HCT116 (cell line): ENCODE results near the gene SH3RF2. TPM values are rescaled to one million over a fixed set of nuclear protein-coding genes. Genes with fewer than 3 reads are reported as not detected.

Experiments used
- ATAC-seq: fragments of 200-7000 bp; cut with Tn5 transposase; 2 replicates; pipeline ENCODE4 v1.9.1; 2020; ENCODE audit warnings: mild to moderate bottlenecking, moderate library complexity
- BruUV-seq: library from RNA; stranded (reverse); fragments of 400-500 nt; replicated peaks from 2 replicates; lab custom pipeline; 2021; lab: Mats Ljungman, UMichigan
- CTCF ChIA-PET: fragments of 300-600 bp; sonication (Branson Sonifier 250); formaldehyde crosslinking; loops from one replicate; lab custom pipeline; 2021; ENCODE audit warnings: antibody characterized with exemption; lab: Charles Lee
- POLR2A ChIA-PET: fragments of 300-600, 350-600 bp; sonication (Branson Sonifier 250); formaldehyde crosslinking; loops from one replicate; lab custom pipeline; 2021; ENCODE audit warnings: antibody characterized with exemption; lab: Charles Lee
- RAD21 ChIA-PET, 2 experiments: fragments of 300-600 bp; sonication (Branson Sonifier 250); formaldehyde crosslinking; loops; one replicate each; lab custom pipeline; 2023; ENCODE audit warnings: low total read pairs in 2 of 2; ENCODE audit not compliant: uncharacterized antibody in 2 of 2, unreplicated experiment in 2 of 2, low non-redundant PET in 1 of 2; lab: Charles Lee
- DNase-seq: peaks from one replicate; pipeline ENCODE4 v3.0.0-alpha.2; 2010; ENCODE audit warnings: low read depth, low spot score
- H2AFZ ChIP-seq: fragments of 200-600 bp; shearing (Covaris generic), sonication (generic); 2 replicates; pipeline ENCODE4 v1.6.1; 2017; ENCODE audit warnings: low read depth, mixed run types, mixed read lengths, antibody characterized with exemption, low read length; ENCODE audit not compliant: poor library complexity, severe bottlenecking
- H3K27ac ChIP-seq: 2 replicates; pipeline ENCODE4 v1.5.1; 2012; ENCODE audit warnings: low read depth, low read length
- H3K27me3 ChIP-seq: fragments of 200-600 bp; sonication (generic); 2 replicates; pipeline ENCODE4 v1.6.1; 2016; ENCODE audit warnings: mixed run types, low read length, mixed read lengths; ENCODE audit not compliant: insufficient read depth
- H3K36me3 ChIP-seq, 2 experiments: fragments of 200-500 bp in 1 of 2; fragments of 200-600 bp in 1 of 2; sonication (Bioruptor generic) in 1 of 2; sonication (generic) in 1 of 2; 2 replicates each; pipeline versions ENCODE4 v1.5.1 to v1.6.1; 2014 to 2016; ENCODE audit warnings: low read length in 2 of 2, inconsistent platforms in 1 of 2, mixed read lengths in 1 of 2, mixed run types in 1 of 2; ENCODE audit not compliant: insufficient read depth in 2 of 2, control insufficient read depth in 1 of 2
- H3K4me1 ChIP-seq, 2 experiments: fragments of 200-600 bp in 1 of 2; sonication (generic) in 1 of 2; 2 replicates each; pipeline versions ENCODE4 v1.5.1 to v1.6.1; 2012 to 2017; ENCODE audit warnings: low read length in 2 of 2, inconsistent platforms in 1 of 2, mild to moderate bottlenecking in 1 of 2, mixed read lengths in 1 of 2, mixed run types in 1 of 2, moderate library complexity in 1 of 2; ENCODE audit not compliant: insufficient read depth in 2 of 2, control insufficient read depth in 1 of 2
- H3K4me2 ChIP-seq: fragments of 200-600 bp; sonication (generic); 2 replicates; pipeline ENCODE4 v1.6.1; 2017; ENCODE audit warnings: mixed run types, low read length, mixed read lengths
- H3K4me3 ChIP-seq, 2 experiments: fragments of 200-600 bp in 1 of 2; sonication (generic) in 1 of 2; replicated peaks in 1 of 2; 2 replicates each; pipeline ENCODE4 v1.5.1; 2011 to 2016; ENCODE audit warnings: low read length in 2 of 2, control low read depth in 1 of 2, low read depth in 1 of 2, mild to moderate bottlenecking in 1 of 2, mixed read lengths in 1 of 2, mixed run types in 1 of 2
- H3K79me2 ChIP-seq: fragments of 200-600 bp; sonication (generic); 2 replicates; pipeline ENCODE4 v1.6.1; 2017; ENCODE audit warnings: mild to moderate bottlenecking, mixed run types, low read length, moderate library complexity, mixed read lengths; ENCODE audit not compliant: insufficient read depth
- H3K9ac ChIP-seq: fragments of 200-600 bp; sonication (generic); 2 replicates; pipeline ENCODE4 v1.6.1; 2016; ENCODE audit warnings: low read length, mixed read lengths
- H3K9me2 ChIP-seq: fragments of 200-600 bp; sonication (generic), shearing (Covaris generic); 2 replicates; pipeline ENCODE4 v1.6.1; 2017; ENCODE audit warnings: mixed run types, mild to moderate bottlenecking, moderate library complexity; ENCODE audit not compliant: insufficient read depth
- H3K9me3 ChIP-seq, 2 experiments: fragments of 200-500 bp in 1 of 2; fragments of 200-600 bp in 1 of 2; sonication (Bioruptor generic) in 1 of 2; sonication (generic) in 1 of 2; 2 replicates each; pipeline ENCODE4 v1.6.1; 2014 to 2017; ENCODE audit warnings: low read length in 2 of 2, mixed read lengths in 2 of 2, inconsistent platforms in 1 of 2, low read depth in 1 of 2, mild to moderate bottlenecking in 1 of 2, mixed run types in 1 of 2, moderate library complexity in 1 of 2; ENCODE audit not compliant: control insufficient read depth in 1 of 2, insufficient read depth in 1 of 2
- H4K20me1 ChIP-seq: fragments of 200-600 bp; sonication (generic), shearing (Covaris generic); 2 replicates; pipeline ENCODE4 v1.6.1; 2017; ENCODE audit warnings: mixed run types, mild to moderate bottlenecking, moderate library complexity; ENCODE audit not compliant: insufficient read depth
- ATF3 ChIP-seq: IDR thresholded peaks from 2 replicates; pipeline ENCODE4 v1.6.1; 2012
- CTCF ChIP-seq, 3 experiments: fragments of 200-600 bp in 1 of 3; sonication (generic) in 1 of 3; IDR thresholded peaks in 2 of 3; conservative IDR thresholded peaks in 1 of 3; 2 replicates each; pipeline ENCODE4 v1.5.1; 2012 to 2017; ENCODE audit warnings: low read depth in 2 of 3, low read length in 2 of 3, antibody characterized with exemption in 1 of 3, borderline replicate concordance in 1 of 3, control low read depth in 1 of 3, mild to moderate bottlenecking in 1 of 3, mixed read lengths in 1 of 3, mixed run types in 1 of 3, moderate library complexity in 1 of 3; ENCODE audit not compliant: insufficient read depth in 1 of 3
- FOSL1 ChIP-seq: IDR thresholded peaks from 2 replicates; pipeline ENCODE4 v1.6.1; 2012; ENCODE audit warnings: low read depth
- JUND ChIP-seq: IDR thresholded peaks from 2 replicates; pipeline ENCODE4 v1.6.1; 2012
- POLR2A ChIP-seq: IDR thresholded peaks from 2 replicates; pipeline ENCODE4 v1.7.0; 2011; ENCODE audit warnings: borderline replicate concordance; ENCODE audit not compliant: insufficient read depth, insufficient read length; ENCODE audit errors: extremely low read depth
- RAD21 ChIP-seq: IDR thresholded peaks from 2 replicates; pipeline ENCODE4 v1.6.1; 2012; ENCODE audit warnings: low read depth, mild to moderate bottlenecking
- SP1 ChIP-seq: IDR thresholded peaks from 2 replicates; pipeline ENCODE4 v1.6.1; 2012; ENCODE audit warnings: low read depth
- SRF ChIP-seq: IDR thresholded peaks from 2 replicates; pipeline ENCODE4 v1.6.1; 2012; ENCODE audit warnings: low read depth
- intact Hi-C: fragments of 100-400 bp; cut with micrococcal nuclease; formaldehyde crosslinking; loops from 2 replicates; pipeline ENCODE4 v1.10.0; 2022
- total RNA-seq: library from RNA; stranded (reverse); gene quantifications from one replicate; pipeline ENCODE4 v1.2.1, GENCODE V29; 2021; ENCODE audit not compliant: unreplicated experiment

The SH3RF2 gene
- total RNA-seq, 1 experiment from 2014 or later: 14.3 TPM

GRCh38 chr5:145975361-145976066 is 39.1 kb downstream of the SH3RF2 start (continued):
- TF ChIP-seq CTCF (IDR thresholded peaks at IDR 0.05 in 2 of 3, conservative IDR thresholded peaks at IDR 0.05 in 1 of 3; ENCODE audit: borderline replicate concordance in 1 of 3, insufficient read depth in 1 of 3, low read depth in 2 of 3, low read length in 2 of 3): no peak
- no peak for TF ChIP-seq POLR2A
- peak; percentile 61 for TF ChIP-seq SRF
- TF ChIP-seq RAD21: peak; percentile 39
- peak; percentile 61 for TF ChIP-seq SP1

GRCh38 chr5:145976431-145977155 is 40.2 kb downstream of the SH3RF2 start:
- intact Hi-C loops: no loop called here
- H3K79me2 ChIP-seq: no peaks in the 10 kb centered on the region
- H3K27ac ChIP-seq: peak overlapping the region; percentile 83; the same call in 1 of the 2 replicates
- no peaks in the 10 kb centered on the region for H3K9me3 ChIP-seq
- H4K20me1 ChIP-seq: no peaks in the 10 kb centered on the region; the same call in 1 of the 2 replicates
- H3K36me3 ChIP-seq: no peaks in the 10 kb centered on the region
- H3K9me2 ChIP-seq: no peaks in the 10 kb centered on the region
- H2AFZ ChIP-seq: no peak overlapping the region
- no peak for DNase-seq
- ChIA-PET RAD21 (interaction anchor here in 1 of 2 experiments (0.6 kb wide), 1 partner anchor 33 kb away, joined by 3 read pairs; no protein-coding TSS in a partner anchor), CTCF (interaction anchor here (1.1 kb wide), 1 partner anchor 68 kb away, joined by 3 read pairs; no protein-coding TSS in a partner anchor), POLR2A (interaction anchor here (1.0 to 1.4 kb wide), 2 partner anchors 30 to 41 kb away, joined by 3 read pairs; partner anchors contain the start of gene SH3RF2)
- no peaks in the 10 kb centered on the region for H3K27me3 ChIP-seq
- peaks cover 70 to 91% of the 10 kb centered on the region in 2 experiments for H3K4me1 ChIP-seq
- TF ChIP-seq ATF3 (no peak), SRF (peak; percentile 80), FOSL1 (peak; percentile 11; the same call in 1 of the 2 replicates), JUND (peak; percentile 16; the same call in 1 of the 2 replicates)
- H3K4me3 ChIP-seq: 0 out of 4 replicates have a peak overlapping the region, but pooled peaks of 1 of the 2 experiments have one; percentile 30
- no peak for ATAC-seq
- BruUV-seq: no TSS peak
- H3K4me2 ChIP-seq: peak overlapping the region; percentile 57
- no peak overlapping the region for H3K9ac ChIP-seq
